SK-N-SH (cell line): Measurements from ENCODE around the gene ZNF235. TPM values are rescaled to one million over a fixed set of nuclear protein-coding genes. Genes with fewer than 3 reads are reported as not detected.
A peak's percentile ranks its signal among the peaks of the same experiment; 100 is the strongest.
"Not testable (repeated sequence)": the region's sequence is repeated elsewhere in the genome, so short reads cannot be mapped to it uniquely, and the experiment has no call there.

Experiments
- CTCF ChIA-PET: fragments of 300-600, 350-600 bp; formaldehyde crosslinking; extraction: SDS; loops from one replicate; lab custom pipeline; 2021; lab: Yijun Ruan, JAX
- POLR2A ChIA-PET: fragments of 350-600 bp; sonication (Branson Sonifier 250); formaldehyde crosslinking; extraction: SDS; loops from one replicate; lab custom pipeline; 2020; ENCODE audit warnings: antibody characterized with exemption, inconsistent platforms; lab: Yijun Ruan, JAX
- DNase-seq: peaks from one replicate; pipeline ENCODE4 v3.0.0; 2012
- H2AFZ ChIP-seq: fragments of 200-600 bp; sonication (generic); 2 replicates; pipeline ENCODE4 v1.8.1; 2016; ENCODE audit warnings: antibody characterized with exemption, mild to moderate bottlenecking, low read depth
- H3F3A ChIP-seq: fragments of 200-600 bp; sonication (generic); replicated peaks from 2 replicates; pipeline ENCODE3; 2016; ENCODE audit warnings: antibody characterized with exemption, mild to moderate bottlenecking; ENCODE audit not compliant: insufficient read depth
- H3K27ac ChIP-seq, 2 experiments: fragments of 200-500 bp in 1 of 2; fragments of 200-600 bp in 1 of 2; sonication (Bioruptor generic) in 1 of 2; sonication (generic), shearing (Covaris generic) in 1 of 2; 2 replicates each; pipeline versions ENCODE4 v1.5.1 to v1.6.1; 2014 to 2016; ENCODE audit warnings: low read depth in 2 of 2, inconsistent platforms in 1 of 2, low read length in 1 of 2, mild to moderate bottlenecking in 1 of 2, mixed read lengths in 1 of 2
- H3K27me3 ChIP-seq: fragments of 200-600 bp; sonication (generic), shearing (Covaris generic); 2 replicates; pipeline ENCODE4 v1.6.1; 2016; ENCODE audit warnings: mixed run types; ENCODE audit not compliant: insufficient read depth
- H3K36me3 ChIP-seq, 2 experiments: fragments of 200-500 bp in 1 of 2; fragments of 200-600 bp in 1 of 2; sonication (Bioruptor generic) in 1 of 2; sonication (generic) in 1 of 2; replicated peaks in 1 of 2; 2 replicates each; pipeline versions ENCODE3 to v1.5.1; 2014 to 2016; ENCODE audit warnings: low read length in 1 of 2, mild to moderate bottlenecking in 1 of 2; ENCODE audit not compliant: insufficient read depth in 2 of 2, control insufficient read depth in 1 of 2
- H3K4me1 ChIP-seq, 2 experiments: fragments of 200-500 bp in 1 of 2; fragments of 200-600 bp in 1 of 2; sonication (Bioruptor generic) in 1 of 2; sonication (generic), shearing (Covaris generic) in 1 of 2; 2 replicates each; pipeline versions ENCODE4 v1.5.1 to v1.6.1; 2014 to 2016; ENCODE audit warnings: low read depth in 1 of 2, low read length in 1 of 2, mixed run types in 1 of 2; ENCODE audit not compliant: insufficient read depth in 2 of 2, control insufficient read depth in 1 of 2
- H3K4me2 ChIP-seq: fragments of 200-600 bp; sonication (generic), shearing (Covaris generic); 2 replicates; pipeline ENCODE4 v1.6.1; 2017; ENCODE audit warnings: mixed run types
- H3K4me3 ChIP-seq, 2 experiments: fragments of 200-500 bp in 1 of 2; fragments of 200-600 bp in 1 of 2; sonication (Bioruptor generic) in 1 of 2; sonication (generic), shearing (Covaris generic) in 1 of 2; 2 replicates each; pipeline versions ENCODE4 v1.5.1 to v1.8.1; 2014 to 2016; ENCODE audit warnings: low read depth in 2 of 2, inconsistent platforms in 1 of 2, low read length in 1 of 2, mild to moderate bottlenecking in 1 of 2, mixed read lengths in 1 of 2, moderate library complexity in 1 of 2
- H3K79me2 ChIP-seq: fragments of 200-600 bp; sonication (generic); 2 replicates; pipeline ENCODE4 v1.8.1; 2017; ENCODE audit warnings: mild to moderate bottlenecking; ENCODE audit not compliant: insufficient read depth
- H3K9ac ChIP-seq: fragments of 200-600 bp; sonication (generic); 2 replicates; pipeline ENCODE4 v1.6.1; 2017; ENCODE audit warnings: mixed run types
- H3K9me2 ChIP-seq: fragments of 200-600 bp; sonication (generic); 2 replicates; pipeline ENCODE4 v1.6.1; 2017; ENCODE audit warnings: mixed run types
- H3K9me3 ChIP-seq: fragments of 200-600 bp; sonication (generic); 2 replicates; pipeline ENCODE4 v1.6.1; 2017; ENCODE audit warnings: mixed run types, mild to moderate bottlenecking, moderate library complexity
- H4K20me1 ChIP-seq: fragments of 200-600 bp; sonication (generic); 2 replicates; pipeline ENCODE4 v1.6.1; 2017; ENCODE audit warnings: mild to moderate bottlenecking, mixed run types; ENCODE audit not compliant: insufficient read depth
- ELF1 ChIP-seq: IDR thresholded peaks from 2 replicates; pipeline ENCODE4 v1.4.0; 2012
- EP300 ChIP-seq, 2 experiments: IDR thresholded peaks; 2 replicates each; pipeline versions ENCODE4 v1.4.0 to v1.6.1; 2012; ENCODE audit warnings: borderline replicate concordance in 1 of 2, low read depth in 1 of 2, low read length in 1 of 2
- EZH2phosphoT487 ChIP-seq: fragments of 200-600 bp; sonication (generic); IDR thresholded peaks from 2 replicates; pipeline ENCODE4 v1.6.1; 2017; ENCODE audit warnings: low read depth, mixed run types, mild to moderate bottlenecking, antibody characterized with exemption, moderate library complexity, borderline replicate concordance
- FOXM1 ChIP-seq: IDR thresholded peaks from 2 replicates; pipeline ENCODE4 v1.4.0; 2012; ENCODE audit warnings: low read depth, mild to moderate bottlenecking
- MXI1 ChIP-seq: IDR thresholded peaks from 2 replicates; pipeline ENCODE4 v1.6.1; 2012; ENCODE audit warnings: mild to moderate bottlenecking, low read depth, low read length, improper control_type of control experiment
- NRF1 ChIP-seq: IDR thresholded peaks from 2 replicates; pipeline ENCODE4 v1.6.1; 2012; ENCODE audit warnings: low read depth, mild to moderate bottlenecking, low read length
- SIN3A ChIP-seq: IDR thresholded peaks from 2 replicates; pipeline ENCODE4 v1.6.1; 2012; ENCODE audit warnings: low read depth, mild to moderate bottlenecking, low read length, moderate library complexity, borderline replicate concordance
- SMC3 ChIP-seq: IDR thresholded peaks from 2 replicates; pipeline ENCODE4 v1.6.1; 2012; ENCODE audit warnings: low read depth, low read length, improper control_type of control experiment
- YY1 ChIP-seq: IDR thresholded peaks from 2 replicates; pipeline ENCODE4 v1.4.0; 2012; ENCODE audit warnings: low read depth, mild to moderate bottlenecking
- WGBS: methylation state at CpG from one replicate; pipeline ENCODE4 v1.1.6; 2017; ENCODE audit warnings: low lambda C conversion rate; 5-methylcytosine and 5-hydroxymethylcytosine counted together
- polyA plus RNA-seq, 3 experiments: library from polyadenylated mRNA; depleted of rRNA; stranded (reverse); fragments of >200 nt; gene quantifications; 2 replicates each; pipeline ENCODE4 v1.2.3, GENCODE V29; 2012
- TF ChIP-seq, protein P1 (sequence below): IDR thresholded peaks from 2 replicates; pipeline ENCODE4 v1.4.0; 2012; ENCODE audit warnings: low read depth
- TF ChIP-seq, protein P2 (sequence below): fragments of 150-350 bp; IDR thresholded peaks from 2 replicates; pipeline ENCODE4 v1.6.1; 2017; ENCODE audit warnings: antibody characterized with exemption, low read length, low read depth, borderline replicate concordance
- TF ChIP-seq, protein P3 (sequence below): IDR thresholded peaks from 2 replicates; pipeline ENCODE4; 2012
- TF ChIP-seq, protein P4 (sequence below): IDR thresholded peaks from 2 replicates; pipeline ENCODE4 v1.6.1; 2012; ENCODE audit warnings: mild to moderate bottlenecking, low read depth, low read length, moderate library complexity

Gene ZNF235
- polyA plus RNA-seq, 1 of the 3 experiments (the other 2 are of a cell fraction): 2.7 TPM

DNA sequence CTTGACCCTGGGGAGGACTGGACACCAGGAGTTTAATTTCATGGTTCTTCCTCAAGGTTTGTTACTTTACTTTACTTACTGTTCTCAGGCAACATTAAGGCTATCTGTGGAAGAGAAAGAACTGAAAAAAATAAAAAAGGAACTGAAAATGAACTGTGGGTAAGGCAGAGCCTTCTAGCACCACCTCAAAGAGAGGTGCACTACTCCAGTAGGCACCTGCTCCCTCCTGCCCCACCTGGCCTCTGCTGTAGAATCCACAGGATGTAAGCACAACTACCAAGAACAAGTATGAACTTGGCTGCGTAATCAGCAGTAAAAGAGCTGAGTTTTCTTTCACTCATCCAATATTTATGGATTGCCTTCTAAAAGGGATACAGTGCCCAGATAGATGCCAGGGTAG, 39.4 kb upstream of the ZNF235 start:
- Histone ChIP-seq H3K4me2 (no peak overlapping the region), H3F3A (no peaks in the 10 kb centered on the region), H3K27me3 (no peaks in the 10 kb centered on the region), H3K9me3 (peaks cover 18% of the 10 kb centered on the region), H3K9me2 (no peaks in the 10 kb centered on the region), H2AFZ (no peak overlapping the region), H4K20me1 (no peaks in the 10 kb centered on the region), H3K9ac (no peak overlapping the region), H3K4me3 (no peak overlapping the region), H3K79me2 (peaks cover 37% of the 10 kb centered on the region), H3K36me3 (peaks cover 36 to 61% of the 10 kb centered on the region in 2 experiments), H3K27ac (no peak overlapping the region), H3K4me1 (no peaks in the 10 kb centered on the region)
- ChIA-PET CTCF (interaction anchor here (0.7 to 1.7 kb wide), 2 partner anchors 8 to 18 kb away, joined by 3 to 5 read pairs; no protein-coding TSS in a partner anchor), POLR2A (no interaction called here)
- DNase-seq: no peak
- 74% methylated on average over 1 of the region's 1 CpG for WGBS
- no peak for TF ChIP-seq ELF1
- TF ChIP-seq SMC3: no peak
- TF ChIP-seq SIN3A: no peak
- no peak for TF ChIP-seq NRF1
- TF ChIP-seq, protein P1, sequence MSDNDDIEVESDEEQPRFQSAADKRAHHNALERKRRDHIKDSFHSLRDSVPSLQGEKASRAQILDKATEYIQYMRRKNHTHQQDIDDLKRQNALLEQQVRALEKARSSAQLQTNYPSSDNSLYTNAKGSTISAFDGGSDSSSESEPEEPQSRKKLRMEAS: no peak

DNA sequence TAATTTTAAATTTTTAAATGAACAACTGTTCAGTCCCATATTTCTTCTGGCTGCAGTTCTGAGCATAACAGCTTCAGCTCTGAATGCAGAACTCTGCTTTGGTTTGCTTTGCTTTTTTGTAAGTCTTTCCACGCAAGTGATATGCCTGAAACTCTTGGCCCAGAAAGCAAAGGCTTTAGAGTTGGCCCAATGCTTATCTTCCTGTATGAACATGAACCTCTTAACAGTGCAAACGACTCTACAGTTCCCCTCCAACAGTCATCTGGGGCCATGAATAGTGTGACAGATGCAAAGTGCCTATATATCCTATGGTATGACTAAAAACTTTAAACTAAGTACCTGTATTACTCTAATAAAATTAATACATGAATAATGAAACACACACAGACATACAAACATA, 37.0 kb upstream of the ZNF235 start:
- CTCF ChIA-PET: no interaction called here

DNA sequence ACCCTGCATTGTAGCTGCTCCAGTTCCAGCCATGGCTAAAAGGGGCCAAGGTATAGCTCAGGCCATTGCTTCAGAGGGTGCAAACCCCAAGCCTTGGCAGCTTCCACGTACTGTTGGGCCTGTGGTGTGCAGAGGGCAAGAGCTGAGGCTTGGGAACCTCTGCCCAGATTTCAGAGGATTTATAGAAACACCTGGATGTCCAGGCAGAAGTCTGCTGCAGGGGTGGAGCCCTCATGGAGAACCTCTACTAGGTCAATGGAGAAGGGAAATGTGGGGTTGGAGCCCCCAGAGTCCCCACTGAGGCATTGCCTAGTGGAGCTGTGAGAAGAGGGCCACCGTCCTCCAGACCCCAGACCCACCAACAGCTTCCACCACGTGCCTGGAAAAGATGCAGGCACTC, 29.8 kb upstream of the ZNF235 start:
- H3K9me2 ChIP-seq, H3K79me2 ChIP-seq, H2AFZ ChIP-seq, H3F3A ChIP-seq, DNase-seq, H3K4me1 ChIP-seq, H3K9ac ChIP-seq, POLR2A ChIA-PET, H3K4me2 ChIP-seq, H3K27ac ChIP-seq, H4K20me1 ChIP-seq, H3K27me3 ChIP-seq, CTCF ChIA-PET: not testable (repeated sequence)
- peaks cover 23% of the 10 kb centered on the region for H3K9me3 ChIP-seq
- peak overlapping the region in 1 of 2 experiments; percentile 22; a peak in 1 of 4 replicates for H3K4me3 ChIP-seq
- H3K36me3 ChIP-seq: peaks cover 79 to 91% of the 10 kb centered on the region in 2 experiments
- 87% methylated on average over 3 of the region's 3 CpGs for WGBS

More for the DNA sequence above, 37.0 kb upstream of the ZNF235 start:
- H3K79me2 ChIP-seq: peaks cover 13% of the 10 kb centered on the region; the same call in 1 of the 2 replicates
- POLR2A ChIA-PET: no interaction called here
- peaks cover 49 to 61% of the 10 kb centered on the region in 2 experiments for H3K36me3 ChIP-seq
- no peaks in the 10 kb centered on the region for H3K27me3 ChIP-seq
- TF ChIP-seq MXI1 (no peak), NRF1 (no peak), FOXM1 (no peak), EP300 (IDR thresholded peaks at IDR 0.05; ENCODE audit: borderline replicate concordance in 1 of 2, low read depth in 1 of 2, low read length in 1 of 2) (no peak), YY1 (no peak), EZH2phosphoT487 (no peak)
- TF ChIP-seq, protein P2, sequence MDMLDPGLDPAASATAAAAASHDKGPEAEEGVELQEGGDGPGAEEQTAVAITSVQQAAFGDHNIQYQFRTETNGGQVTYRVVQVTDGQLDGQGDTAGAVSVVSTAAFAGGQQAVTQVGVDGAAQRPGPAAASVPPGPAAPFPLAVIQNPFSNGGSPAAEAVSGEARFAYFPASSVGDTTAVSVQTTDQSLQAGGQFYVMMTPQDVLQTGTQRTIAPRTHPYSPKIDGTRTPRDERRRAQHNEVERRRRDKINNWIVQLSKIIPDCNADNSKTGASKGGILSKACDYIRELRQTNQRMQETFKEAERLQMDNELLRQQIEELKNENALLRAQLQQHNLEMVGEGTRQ: no peak
- TF ChIP-seq, protein P3, sequence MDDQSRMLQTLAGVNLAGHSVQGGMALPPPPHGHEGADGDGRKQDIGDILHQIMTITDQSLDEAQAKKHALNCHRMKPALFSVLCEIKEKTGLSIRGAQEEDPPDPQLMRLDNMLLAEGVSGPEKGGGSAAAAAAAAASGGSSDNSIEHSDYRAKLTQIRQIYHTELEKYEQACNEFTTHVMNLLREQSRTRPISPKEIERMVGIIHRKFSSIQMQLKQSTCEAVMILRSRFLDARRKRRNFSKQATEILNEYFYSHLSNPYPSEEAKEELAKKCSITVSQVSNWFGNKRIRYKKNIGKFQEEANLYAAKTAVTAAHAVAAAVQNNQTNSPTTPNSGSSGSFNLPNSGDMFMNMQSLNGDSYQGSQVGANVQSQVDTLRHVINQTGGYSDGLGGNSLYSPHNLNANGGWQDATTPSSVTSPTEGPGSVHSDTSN: no peak
- TF ChIP-seq, protein P4, sequence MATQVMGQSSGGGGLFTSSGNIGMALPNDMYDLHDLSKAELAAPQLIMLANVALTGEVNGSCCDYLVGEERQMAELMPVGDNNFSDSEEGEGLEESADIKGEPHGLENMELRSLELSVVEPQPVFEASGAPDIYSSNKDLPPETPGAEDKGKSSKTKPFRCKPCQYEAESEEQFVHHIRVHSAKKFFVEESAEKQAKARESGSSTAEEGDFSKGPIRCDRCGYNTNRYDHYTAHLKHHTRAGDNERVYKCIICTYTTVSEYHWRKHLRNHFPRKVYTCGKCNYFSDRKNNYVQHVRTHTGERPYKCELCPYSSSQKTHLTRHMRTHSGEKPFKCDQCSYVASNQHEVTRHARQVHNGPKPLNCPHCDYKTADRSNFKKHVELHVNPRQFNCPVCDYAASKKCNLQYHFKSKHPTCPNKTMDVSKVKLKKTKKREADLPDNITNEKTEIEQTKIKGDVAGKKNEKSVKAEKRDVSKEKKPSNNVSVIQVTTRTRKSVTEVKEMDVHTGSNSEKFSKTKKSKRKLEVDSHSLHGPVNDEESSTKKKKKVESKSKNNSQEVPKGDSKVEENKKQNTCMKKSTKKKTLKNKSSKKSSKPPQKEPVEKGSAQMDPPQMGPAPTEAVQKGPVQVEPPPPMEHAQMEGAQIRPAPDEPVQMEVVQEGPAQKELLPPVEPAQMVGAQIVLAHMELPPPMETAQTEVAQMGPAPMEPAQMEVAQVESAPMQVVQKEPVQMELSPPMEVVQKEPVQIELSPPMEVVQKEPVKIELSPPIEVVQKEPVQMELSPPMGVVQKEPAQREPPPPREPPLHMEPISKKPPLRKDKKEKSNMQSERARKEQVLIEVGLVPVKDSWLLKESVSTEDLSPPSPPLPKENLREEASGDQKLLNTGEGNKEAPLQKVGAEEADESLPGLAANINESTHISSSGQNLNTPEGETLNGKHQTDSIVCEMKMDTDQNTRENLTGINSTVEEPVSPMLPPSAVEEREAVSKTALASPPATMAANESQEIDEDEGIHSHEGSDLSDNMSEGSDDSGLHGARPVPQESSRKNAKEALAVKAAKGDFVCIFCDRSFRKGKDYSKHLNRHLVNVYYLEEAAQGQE: no peak
- H3F3A ChIP-seq: no peaks in the 10 kb centered on the region
- WGBS: 86% methylated on average over 2 of the region's 2 CpGs
- H3K9ac ChIP-seq: no peak overlapping the region
- H4K20me1 ChIP-seq: no peaks in the 10 kb centered on the region
- no peak overlapping the region for H3K4me2 ChIP-seq
- no peak overlapping the region for H3K4me3 ChIP-seq
- H3K9me2 ChIP-seq: no peaks in the 10 kb centered on the region
- no peak overlapping the region for H3K27ac ChIP-seq
- H2AFZ ChIP-seq: no peak overlapping the region
- no peaks in the 10 kb centered on the region for H3K4me1 ChIP-seq
- 0 out of 2 replicates have a peak, but pooled peaks cover 5% of the 10 kb centered on the region for H3K9me3 ChIP-seq
- DNase-seq: no peak
